ENCODE results near the gene EBF4.
A peak's percentile ranks its signal among the peaks of the same experiment; 100 is the strongest.
"Not testable (repeated sequence)": the region's sequence is repeated elsewhere in the genome, so short reads cannot be mapped to it uniquely, and the experiment has no call there.

The EBF4 gene

DNA sequence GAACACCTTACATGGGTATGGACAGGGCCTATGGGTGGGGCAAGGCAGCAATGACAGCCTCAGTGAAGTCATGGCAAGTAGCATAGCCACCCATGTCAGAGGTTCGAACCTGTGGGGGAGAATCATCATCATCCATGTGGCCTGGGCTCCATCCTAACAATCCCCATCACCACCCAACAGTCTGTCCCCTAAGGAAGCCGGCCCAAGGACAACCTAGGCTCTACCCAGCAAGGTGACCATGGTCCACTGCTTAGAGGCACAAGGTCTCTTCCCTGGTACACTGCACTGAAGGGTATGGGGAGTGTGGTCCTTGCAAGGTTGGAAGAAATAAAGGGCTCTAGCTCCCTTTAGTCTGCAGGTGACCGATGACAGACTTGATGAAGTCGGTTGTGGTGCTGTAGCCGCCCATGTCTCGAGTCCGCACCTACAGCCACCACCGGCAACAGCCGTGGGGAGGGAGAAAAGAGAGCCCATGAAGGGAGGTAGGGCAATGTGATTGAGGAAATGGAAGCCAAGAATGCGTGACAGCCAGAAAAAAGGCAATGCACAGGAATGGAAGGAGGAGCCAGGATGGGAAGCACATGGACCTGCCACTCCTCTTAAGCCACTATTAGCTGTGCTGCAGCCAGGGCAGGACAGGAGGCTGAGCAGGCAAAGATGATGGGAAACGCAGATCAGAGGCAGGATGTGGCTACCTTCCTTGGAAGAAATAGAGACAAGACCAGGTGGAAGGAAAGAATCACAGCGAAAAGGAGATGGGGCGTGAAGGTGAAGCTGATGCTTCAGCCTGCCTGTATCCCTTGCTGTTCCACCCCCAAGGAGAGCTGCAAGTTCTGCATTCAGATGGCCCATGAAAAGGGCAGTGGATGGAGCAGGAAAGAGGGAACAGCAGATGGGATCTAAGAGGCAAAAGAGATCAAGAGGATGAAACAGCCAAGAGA, 33.9 kb upstream of the EBF4 start:
- H3K27me3 ChIP-seq (ENCODE audit: insufficient read depth, low read length), result no peaks in the 10 kb centered on the region
- peaks cover 78% of the 10 kb centered on the region for H3K36me3 ChIP-seq (ENCODE audit: insufficient read depth, low read length)
- H2AFZ ChIP-seq (ENCODE audit: low read depth, low read length), result no peak overlapping the region
- peaks cover 14% of the 10 kb centered on the region for H3K4me1 ChIP-seq (ENCODE audit: insufficient read depth, low read length)
- no peaks in the 10 kb centered on the region for H3K9me3 ChIP-seq (ENCODE audit: low read length)
- H3K4me3 ChIP-seq (ENCODE audit: low read length), result no peak overlapping the region

DNA sequence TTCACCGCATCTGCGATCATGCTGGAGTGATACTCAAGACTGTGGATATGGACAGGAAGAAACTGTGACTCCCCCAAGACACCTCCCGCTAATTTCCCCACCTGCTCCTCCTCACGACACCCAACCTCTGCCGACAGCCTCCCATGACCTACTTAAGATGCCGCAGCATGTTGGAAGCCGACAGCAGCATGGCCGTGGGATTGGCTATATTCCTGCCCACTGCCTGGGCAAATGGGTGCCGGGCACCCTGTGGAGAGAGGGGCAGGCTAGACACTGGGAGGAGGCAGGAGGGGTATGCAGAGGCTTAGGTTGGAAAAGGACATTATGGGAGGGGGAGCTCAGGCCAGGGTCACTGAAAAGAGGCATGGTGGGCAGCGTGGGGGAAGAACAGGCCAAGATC, 33.0 kb upstream of the EBF4 start:
- Histone ChIP-seq H3K9me3 (ENCODE audit: low read length) (no peaks in the 10 kb centered on the region), H3K27me3 (ENCODE audit: insufficient read depth, low read length) (no peaks in the 10 kb centered on the region), H3K36me3 (ENCODE audit: insufficient read depth, low read length) (peaks cover 69% of the 10 kb centered on the region), H3K4me3 (ENCODE audit: low read length) (no peak overlapping the region), H3K4me1 (ENCODE audit: insufficient read depth, low read length) (peaks cover 9% of the 10 kb centered on the region), H2AFZ (ENCODE audit: low read depth, low read length) (no peak overlapping the region)

DNA sequence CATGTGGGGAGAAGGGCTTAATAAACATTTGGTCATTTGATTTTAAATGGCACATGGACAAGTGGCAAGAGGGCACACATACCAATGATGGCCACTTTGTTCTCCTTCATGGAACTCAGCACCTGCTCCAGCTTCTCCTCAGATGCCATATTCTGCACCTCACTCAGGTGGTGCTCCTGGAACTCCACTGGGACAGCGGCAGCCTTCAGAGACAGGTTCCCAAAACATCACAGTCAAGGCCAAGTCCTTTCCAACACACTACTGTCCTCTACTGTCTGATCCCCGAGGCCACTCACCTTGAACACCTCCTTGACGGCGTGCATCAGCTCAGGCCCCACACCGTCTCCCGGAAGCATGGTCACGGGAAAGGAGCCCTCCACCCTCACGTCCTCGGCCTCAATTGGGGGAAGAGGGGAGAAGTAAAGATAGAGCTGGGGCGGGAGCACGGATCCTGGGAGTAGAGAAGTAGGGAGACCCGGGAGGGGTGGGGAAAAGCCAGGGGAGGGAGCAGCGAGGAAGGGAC, 29.2 kb upstream of the EBF4 start:
- Histone ChIP-seq H2AFZ (ENCODE audit: low read depth, low read length) (peak overlapping the region; percentile 20), H3K27me3 (ENCODE audit: insufficient read depth, low read length) (peaks cover 3% of the 10 kb centered on the region), H3K4me1 (ENCODE audit: insufficient read depth, low read length) (peaks cover 12% of the 10 kb centered on the region), H3K36me3 (ENCODE audit: insufficient read depth, low read length) (peaks cover 31% of the 10 kb centered on the region), H3K4me3 (ENCODE audit: low read length) (peak overlapping the region; percentile 86), H3K9me3 (ENCODE audit: low read length) (no peaks in the 10 kb centered on the region)

DNA sequence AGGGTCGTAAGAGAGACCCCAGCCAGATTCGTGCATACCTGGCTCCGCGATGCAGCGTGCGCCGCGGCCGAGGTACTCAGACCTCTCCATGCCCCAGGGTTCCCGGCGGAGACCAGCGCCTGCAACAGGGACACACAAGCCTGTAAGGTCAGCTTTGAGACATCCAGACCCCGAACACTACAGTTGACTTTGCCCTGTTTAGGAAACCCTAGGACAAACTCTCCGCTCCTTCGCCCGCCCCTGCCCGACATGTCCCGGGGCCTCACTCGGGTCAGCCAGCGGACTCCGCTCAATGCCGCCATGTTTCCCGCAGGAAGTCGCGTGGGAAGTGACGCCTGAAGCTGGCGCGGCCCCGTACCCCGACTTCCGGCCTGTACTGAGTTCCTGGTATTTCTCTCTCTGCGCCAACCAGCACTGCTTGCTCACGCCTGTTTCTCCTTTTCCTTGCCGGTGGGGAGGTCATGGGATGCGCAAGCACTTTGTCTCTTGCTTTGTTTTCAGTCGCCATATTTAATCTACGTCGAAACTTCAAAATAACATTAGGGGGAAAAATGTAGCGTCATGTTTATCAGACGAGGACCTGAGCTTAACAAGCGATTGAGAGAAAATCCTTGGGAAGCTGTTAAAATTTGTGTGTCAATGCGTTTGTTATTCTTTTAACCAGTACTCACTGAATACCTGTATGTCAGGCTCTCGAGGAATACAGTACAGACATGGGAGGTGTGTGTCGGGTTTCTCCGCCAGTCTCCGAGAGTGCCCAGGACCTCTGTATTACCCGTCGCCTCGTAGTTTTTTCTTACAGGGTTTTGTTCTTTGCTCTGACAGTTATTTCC, 28.5 kb upstream of the EBF4 start, which contains the start of gene IDH3B:
TSS of gene IDH3B (minus strand) at position 330 of the 833 bp plus-strand sequence. CDS start at position 302, 28 bp downstream.
- Histone ChIP-seq H3K4me1 (ENCODE audit: insufficient read depth, low read length) (peaks cover 12% of the 10 kb centered on the region), H3K36me3 (ENCODE audit: insufficient read depth, low read length) (peaks cover 24% of the 10 kb centered on the region), H3K27me3 (ENCODE audit: insufficient read depth, low read length) (peaks cover 3% of the 10 kb centered on the region), H3K4me3 (ENCODE audit: low read length) (peak within 1 kb of the TSS; percentile 86), H2AFZ (ENCODE audit: low read depth, low read length) (peak within 1 kb of the TSS; percentile 20), H3K9me3 (ENCODE audit: low read length) (no peaks in the 10 kb centered on the region)

DNA sequence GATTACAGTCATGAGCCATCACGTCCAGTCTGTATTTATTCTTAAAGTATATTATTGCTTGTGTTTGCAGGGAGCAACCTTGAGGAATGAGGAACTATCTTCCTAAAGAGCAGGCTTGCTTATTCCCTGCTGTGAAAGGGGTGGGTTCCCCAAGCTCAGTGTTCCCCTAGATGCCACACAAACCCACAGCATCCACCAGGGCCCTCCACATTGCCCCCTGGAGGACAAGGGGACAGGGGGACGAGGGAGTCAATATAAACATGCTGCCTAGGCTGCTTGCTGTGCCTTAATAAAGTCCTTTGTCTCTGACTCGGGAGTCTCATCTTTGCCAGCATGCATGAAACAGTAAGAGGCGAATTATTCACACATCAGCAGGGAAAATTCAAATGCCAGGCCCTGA, 20.6 kb upstream of the EBF4 start:
- Histone ChIP-seq H2AFZ (ENCODE audit: low read depth, low read length) (no peak overlapping the region), H3K4me1 (ENCODE audit: insufficient read depth, low read length) (no peaks in the 10 kb centered on the region), H3K36me3 (ENCODE audit: insufficient read depth, low read length) (no peaks in the 10 kb centered on the region), H3K27me3 (ENCODE audit: insufficient read depth, low read length) (peaks cover 8% of the 10 kb centered on the region), H3K4me3 (ENCODE audit: low read length) (no peak overlapping the region), H3K9me3 (ENCODE audit: low read length) (no peaks in the 10 kb centered on the region)

DNA sequence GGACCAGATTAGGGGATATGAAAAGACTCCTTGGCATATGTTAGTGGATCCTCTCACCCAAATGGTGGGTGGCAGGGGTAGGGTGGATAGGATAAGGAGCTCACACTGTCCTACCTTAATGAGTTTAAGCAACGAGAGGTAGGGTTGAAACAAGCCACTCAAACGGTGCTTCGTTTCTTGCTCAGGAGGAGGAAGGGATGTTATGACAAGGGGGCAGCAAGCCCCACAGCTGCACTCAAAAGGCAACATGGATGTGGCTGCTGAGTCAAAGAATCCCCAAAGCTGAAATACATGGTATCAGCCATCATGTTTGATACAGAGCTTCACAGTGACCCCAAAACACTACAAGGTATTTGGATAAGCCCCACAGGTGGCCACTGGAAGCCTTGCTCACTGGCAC, 20.1 kb upstream of the EBF4 start:
- Histone ChIP-seq H2AFZ (ENCODE audit: low read depth, low read length) (no peak overlapping the region), H3K9me3 (ENCODE audit: low read length) (no peaks in the 10 kb centered on the region), H3K36me3 (ENCODE audit: insufficient read depth, low read length) (no peaks in the 10 kb centered on the region), H3K27me3 (ENCODE audit: insufficient read depth, low read length) (peaks cover 8% of the 10 kb centered on the region), H3K4me1 (ENCODE audit: insufficient read depth, low read length) (no peaks in the 10 kb centered on the region), H3K4me3 (ENCODE audit: low read length) (no peak overlapping the region)

DNA sequence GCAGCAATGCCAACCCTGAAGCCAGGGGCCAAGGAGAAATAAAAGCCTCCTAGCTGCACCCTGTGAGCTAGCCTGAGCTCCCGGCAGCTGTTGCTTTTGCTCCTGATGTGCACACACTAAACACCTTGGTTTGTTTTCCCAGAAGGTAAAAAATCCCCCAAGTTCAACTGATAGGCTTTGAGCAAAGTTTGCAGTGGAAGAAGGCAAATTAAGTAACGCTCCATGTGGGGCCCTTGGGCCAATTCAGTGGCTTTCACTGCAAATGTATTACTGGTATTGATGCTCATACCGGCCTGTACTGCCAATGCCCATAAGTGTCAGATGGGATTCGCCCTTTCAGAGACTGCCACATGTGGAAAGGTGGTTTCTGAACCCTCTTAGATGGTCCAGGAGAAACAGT, 19.1 kb upstream of the EBF4 start:
- no peaks in the 10 kb centered on the region for H3K36me3 ChIP-seq (ENCODE audit: insufficient read depth, low read length)
- no peaks in the 10 kb centered on the region for H3K9me3 ChIP-seq (ENCODE audit: low read length)
- H2AFZ ChIP-seq (ENCODE audit: low read depth, low read length), result no peak overlapping the region
- H3K4me3 ChIP-seq (ENCODE audit: low read length), result no peak overlapping the region
- H3K27me3 ChIP-seq (ENCODE audit: insufficient read depth, low read length), result peaks cover 5% of the 10 kb centered on the region
- H3K4me1 ChIP-seq (ENCODE audit: insufficient read depth, low read length), result no peaks in the 10 kb centered on the region

DNA sequence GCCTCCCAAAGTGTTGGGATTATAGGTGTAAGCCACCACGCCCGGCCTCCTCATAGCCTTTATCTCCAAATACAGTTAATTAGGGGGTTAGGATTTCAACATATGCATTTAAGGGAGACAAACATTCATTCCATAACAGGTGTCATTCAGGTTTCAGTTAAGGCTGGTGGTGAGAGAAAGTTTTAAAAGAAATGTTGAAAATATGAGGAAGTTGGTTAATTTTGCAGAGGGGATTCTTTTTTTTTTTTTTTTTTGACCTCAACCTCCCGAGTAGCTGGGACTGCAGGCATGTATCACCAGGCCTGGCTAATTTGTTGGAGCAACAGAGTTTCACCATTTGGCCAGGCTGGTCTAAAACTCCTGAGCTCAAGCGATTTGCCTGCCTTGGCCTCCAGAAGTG, 12.5 kb upstream of the EBF4 start:
- Histone ChIP-seq H2AFZ (ENCODE audit: low read depth, low read length) (no peak overlapping the region), H3K36me3 (ENCODE audit: insufficient read depth, low read length) (no peaks in the 10 kb centered on the region), H3K4me3 (ENCODE audit: low read length) (no peak overlapping the region), H3K4me1 (ENCODE audit: insufficient read depth, low read length) (no peaks in the 10 kb centered on the region), H3K27me3 (ENCODE audit: insufficient read depth, low read length) (no peaks in the 10 kb centered on the region), H3K9me3 (ENCODE audit: low read length) (peaks cover 1% of the 10 kb centered on the region)

DNA sequence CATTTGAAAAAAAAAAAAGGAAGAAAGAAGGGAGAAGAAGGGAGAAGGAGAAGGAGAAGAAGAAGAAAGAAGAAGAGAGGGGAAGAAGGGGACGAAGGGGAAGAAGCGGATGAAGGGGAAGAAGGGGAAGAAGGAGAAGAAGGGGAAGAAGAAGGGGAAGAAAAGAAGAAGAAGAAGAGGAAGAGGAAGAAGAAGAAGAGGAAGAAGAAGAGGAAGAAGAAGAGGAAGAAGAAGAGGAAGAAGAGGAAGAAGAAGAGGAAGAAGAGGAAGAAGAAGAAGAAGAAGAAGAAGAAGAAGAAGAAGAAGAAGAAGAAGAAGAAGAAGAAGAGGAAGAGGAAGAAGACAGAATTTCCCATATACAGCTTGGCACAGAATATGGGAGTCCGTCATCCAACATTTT, 10.5 kb upstream of the EBF4 start:
- H3K36me3 ChIP-seq (ENCODE audit: insufficient read depth, low read length); H3K27me3 ChIP-seq (ENCODE audit: insufficient read depth, low read length); H3K9me3 ChIP-seq (ENCODE audit: low read length); H3K4me1 ChIP-seq (ENCODE audit: insufficient read depth, low read length); H2AFZ ChIP-seq (ENCODE audit: low read depth, low read length); H3K4me3 ChIP-seq (ENCODE audit: low read length): not testable (repeated sequence)

DNA sequence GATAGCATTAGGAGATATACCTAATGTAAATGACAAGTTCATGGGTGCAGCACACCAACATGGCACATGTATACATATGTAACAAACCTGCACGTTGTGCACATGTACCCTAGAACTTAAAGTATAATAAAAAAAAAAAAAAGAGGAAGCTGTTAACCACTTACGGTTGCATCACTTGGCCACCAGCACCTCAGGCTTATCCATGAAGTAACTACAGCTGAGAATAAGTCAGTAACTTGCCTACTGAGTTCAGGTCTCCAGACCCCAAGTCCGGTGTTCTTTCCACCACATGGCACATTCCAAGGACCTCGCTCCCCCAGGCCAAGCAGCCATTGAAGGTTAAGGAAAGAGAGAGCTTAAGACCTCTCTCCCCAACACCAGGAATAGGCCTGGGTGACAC, 7.8 kb upstream of the EBF4 start:
- not testable (repeated sequence) for H3K36me3 ChIP-seq (ENCODE audit: insufficient read depth, low read length); H3K9me3 ChIP-seq (ENCODE audit: low read length); H3K27me3 ChIP-seq (ENCODE audit: insufficient read depth, low read length); H3K4me3 ChIP-seq (ENCODE audit: low read length); H3K4me1 ChIP-seq (ENCODE audit: insufficient read depth, low read length); H2AFZ ChIP-seq (ENCODE audit: low read depth, low read length)

DNA sequence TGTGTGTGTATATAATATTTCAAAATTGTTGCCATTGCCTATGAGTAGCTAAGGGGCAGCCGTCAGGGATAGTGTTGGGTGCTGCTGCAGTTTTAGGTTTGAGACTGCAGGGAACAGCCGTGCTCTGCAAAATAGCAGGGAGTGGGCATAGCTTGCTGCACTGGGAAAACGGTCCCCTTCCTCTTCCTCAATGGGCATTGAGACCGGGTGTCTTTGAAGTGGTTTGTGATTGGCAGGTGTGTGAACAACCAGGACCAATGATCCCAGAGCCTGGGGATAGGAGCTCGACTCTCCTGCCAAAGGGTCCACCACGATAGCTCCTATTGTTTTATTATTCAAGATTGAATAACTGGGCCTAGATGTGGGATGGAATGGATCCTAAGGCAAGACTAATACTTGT, 5.1 kb upstream of the EBF4 start:
- no peaks in the 10 kb centered on the region for H3K9me3 ChIP-seq (ENCODE audit: low read length)
- no peak overlapping the region for H3K4me3 ChIP-seq (ENCODE audit: low read length)
- H3K4me1 ChIP-seq (ENCODE audit: insufficient read depth, low read length), result peaks cover 6% of the 10 kb centered on the region
- H3K27me3 ChIP-seq (ENCODE audit: insufficient read depth, low read length), result no peaks in the 10 kb centered on the region
- no peaks in the 10 kb centered on the region for H3K36me3 ChIP-seq (ENCODE audit: insufficient read depth, low read length)
- no peak overlapping the region for H2AFZ ChIP-seq (ENCODE audit: low read depth, low read length)

DNA sequence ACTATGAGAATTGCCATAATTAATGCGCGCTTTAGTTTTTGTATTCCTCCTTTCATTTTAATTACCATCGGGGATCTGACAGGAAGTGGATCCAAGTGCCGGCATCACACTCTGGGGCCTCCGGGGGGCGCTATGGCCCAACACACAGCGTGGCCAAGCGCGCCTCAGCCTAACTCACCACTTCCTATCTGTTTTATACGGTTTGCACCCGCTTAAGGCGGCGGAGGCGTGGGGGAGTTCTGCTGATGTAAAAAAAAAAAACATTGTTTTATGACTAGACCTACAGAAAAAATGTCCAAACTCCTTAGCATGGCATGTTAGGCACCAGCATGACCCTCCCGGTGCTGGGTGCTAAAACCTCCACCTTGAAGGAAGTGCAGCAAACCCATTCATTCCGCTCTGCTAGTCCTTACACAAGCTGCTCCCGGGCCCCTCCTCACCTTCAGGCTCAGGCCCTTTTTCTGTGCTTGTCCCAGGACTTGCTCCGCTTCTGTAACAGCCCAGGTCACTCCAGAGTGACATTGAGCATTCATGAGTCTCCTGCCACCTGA, 4.5 kb upstream of the EBF4 start:
- H2AFZ ChIP-seq (ENCODE audit: low read depth, low read length), result no peak overlapping the region
- no peaks in the 10 kb centered on the region for H3K27me3 ChIP-seq (ENCODE audit: insufficient read depth, low read length)
- H3K9me3 ChIP-seq (ENCODE audit: low read length), result no peaks in the 10 kb centered on the region
- H3K4me1 ChIP-seq (ENCODE audit: insufficient read depth, low read length), result peaks cover 6% of the 10 kb centered on the region
- no peak overlapping the region for H3K4me3 ChIP-seq (ENCODE audit: low read length)
- no peaks in the 10 kb centered on the region for H3K36me3 ChIP-seq (ENCODE audit: insufficient read depth, low read length)

DNA sequence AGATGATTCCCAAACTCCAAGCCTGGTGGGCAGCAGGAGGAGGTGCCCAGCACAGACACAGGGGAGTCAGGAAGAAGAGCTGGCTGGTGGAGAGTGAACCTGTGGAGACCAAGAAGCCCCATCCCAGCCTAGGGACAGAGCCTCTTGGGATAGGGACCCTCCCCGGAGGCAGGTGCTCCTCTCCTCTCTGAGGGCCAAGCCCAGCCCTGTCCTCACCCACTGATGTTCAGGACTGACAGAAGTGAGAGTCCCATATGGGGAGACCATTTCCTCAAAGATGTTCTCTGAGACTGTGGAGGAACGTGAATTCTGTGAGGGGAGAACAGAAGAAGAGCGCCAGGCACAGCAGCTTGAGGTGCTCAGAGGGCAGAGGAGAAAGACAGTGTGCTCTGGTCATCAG, 2.4 kb upstream of the EBF4 start:
- H3K27me3 ChIP-seq (ENCODE audit: insufficient read depth, low read length), result no peaks in the 10 kb centered on the region
- H3K36me3 ChIP-seq (ENCODE audit: insufficient read depth, low read length), result no peaks in the 10 kb centered on the region
- no peaks in the 10 kb centered on the region for H3K9me3 ChIP-seq (ENCODE audit: low read length)
- H2AFZ ChIP-seq (ENCODE audit: low read depth, low read length), result no peak overlapping the region
- H3K4me3 ChIP-seq (ENCODE audit: low read length), result no peak overlapping the region
- H3K4me1 ChIP-seq (ENCODE audit: insufficient read depth, low read length), result peaks cover 11% of the 10 kb centered on the region
